Activated CD4-positive, CD25-positive, alpha-beta regulatory T cell treated with anti-CD3 and anti-CD28 coated beads, Interleukin-2, amount 50 U/mL, for 16 hours (primary cell): ENCODE results near the gene IFT122.
A peak's percentile ranks its signal among the peaks of the same experiment; 100 is the strongest.

ENCODE experiments used
- DNase-seq: peaks from one replicate; pipeline ENCODE4 v3.0.0-alpha.2; 2020; ENCODE audit warnings: low read depth, low spot score

The IFT122 gene

DNA sequence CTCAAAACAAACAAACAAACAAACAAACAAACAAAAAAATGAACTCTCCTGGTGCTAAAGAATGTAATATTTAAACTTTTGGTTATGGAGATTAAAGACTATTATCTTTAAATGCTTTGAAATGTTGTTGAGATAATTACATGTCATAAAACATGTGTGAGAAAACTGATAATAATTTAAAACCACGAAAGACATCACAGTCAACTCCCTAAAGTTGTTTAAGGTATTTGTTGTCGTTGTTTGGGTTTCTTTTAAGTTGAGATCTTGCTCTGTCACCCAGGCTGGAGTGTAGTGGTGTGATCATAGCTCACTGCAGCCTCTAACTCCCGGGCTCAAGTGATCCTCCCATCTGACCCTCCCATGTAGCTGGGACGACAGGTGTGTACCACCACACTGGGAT is 23.6 kb upstream of the IFT122 start:
- no peak for DNase-seq

DNA sequence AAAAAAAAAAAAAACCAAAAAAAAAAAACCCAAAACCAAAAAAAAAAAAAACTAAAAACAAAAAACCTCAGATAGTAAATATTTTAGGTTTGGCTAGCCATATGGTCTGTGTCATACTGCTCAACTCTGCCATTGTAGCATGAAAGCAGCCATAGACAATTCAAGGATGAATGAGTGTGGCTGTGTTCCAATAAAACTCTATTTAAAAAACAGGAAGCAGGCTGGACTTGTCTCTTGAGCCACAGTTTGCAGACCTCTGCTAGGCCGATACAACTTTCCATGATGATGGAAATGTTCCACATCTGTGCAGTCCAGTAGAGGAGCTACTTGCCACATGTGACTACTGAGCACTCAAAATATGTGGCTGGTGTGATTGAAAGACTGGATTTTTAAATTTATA is 22.7 kb upstream of the IFT122 start:
- DNase-seq = no peak

DNA sequence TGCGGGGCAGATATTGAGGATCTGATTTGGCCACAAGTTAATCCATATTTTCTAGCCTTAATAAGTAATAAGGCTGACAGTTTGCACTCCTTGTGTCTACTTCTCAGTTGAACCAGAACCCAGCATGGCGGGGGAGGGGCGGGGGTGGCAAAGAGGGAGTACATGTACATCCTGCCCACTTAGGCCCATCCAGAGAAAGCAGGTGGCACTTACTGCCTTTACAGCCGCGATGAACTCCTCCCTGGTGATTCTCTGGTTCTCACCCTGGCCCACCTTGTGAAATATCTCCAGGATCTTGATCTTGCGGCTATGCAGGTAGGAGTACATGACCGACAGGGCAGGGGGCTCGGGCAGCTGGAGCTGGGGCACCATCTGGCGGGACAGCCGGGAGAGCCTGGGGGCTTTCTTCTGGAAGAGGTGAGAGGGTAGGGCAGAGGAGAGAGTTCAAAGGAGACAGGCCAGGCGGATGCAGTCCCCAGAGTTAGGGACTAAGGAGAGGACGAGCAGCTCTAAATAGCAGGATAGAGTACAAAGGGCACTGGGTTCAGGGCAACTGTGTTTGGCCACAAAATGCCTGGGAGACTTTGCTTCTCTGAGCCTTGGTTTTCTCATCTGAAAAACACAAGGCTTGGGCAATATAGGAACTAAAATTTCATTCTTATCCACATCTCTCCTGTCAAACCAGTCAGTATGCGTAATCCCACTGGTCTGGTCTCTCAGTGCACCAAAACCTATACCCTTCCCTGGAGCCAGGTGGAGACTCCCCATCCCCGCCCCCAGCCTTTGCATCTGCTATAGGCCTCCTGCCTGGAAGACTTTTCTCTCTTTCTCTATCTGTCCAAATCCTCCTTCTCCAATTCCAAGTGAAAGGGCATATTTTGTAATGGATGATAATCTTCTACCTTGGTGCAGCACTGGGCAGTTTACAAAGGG is 21.7 kb upstream of the IFT122 start:
- DNase-seq = no peak

DNA sequence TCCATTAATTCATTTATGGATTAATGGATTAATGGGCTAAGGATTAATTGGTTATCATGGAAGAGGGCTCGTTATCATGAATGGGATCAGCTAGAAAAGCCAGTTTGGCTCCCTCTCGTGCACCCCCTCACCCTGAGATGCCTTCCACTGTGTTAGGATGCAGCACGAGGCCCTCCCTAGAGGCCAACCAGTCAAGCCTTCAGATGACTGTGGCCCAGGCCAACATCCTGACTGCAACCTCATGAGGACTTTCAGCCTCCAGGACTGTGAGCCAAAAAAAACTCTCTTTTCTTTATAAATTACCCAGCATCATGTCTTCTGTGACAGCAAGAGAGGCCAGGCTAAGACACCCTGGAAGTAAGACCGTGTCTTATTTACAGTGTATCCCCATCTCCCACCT is 20.5 kb upstream of the IFT122 start:
- no peak for DNase-seq

DNA sequence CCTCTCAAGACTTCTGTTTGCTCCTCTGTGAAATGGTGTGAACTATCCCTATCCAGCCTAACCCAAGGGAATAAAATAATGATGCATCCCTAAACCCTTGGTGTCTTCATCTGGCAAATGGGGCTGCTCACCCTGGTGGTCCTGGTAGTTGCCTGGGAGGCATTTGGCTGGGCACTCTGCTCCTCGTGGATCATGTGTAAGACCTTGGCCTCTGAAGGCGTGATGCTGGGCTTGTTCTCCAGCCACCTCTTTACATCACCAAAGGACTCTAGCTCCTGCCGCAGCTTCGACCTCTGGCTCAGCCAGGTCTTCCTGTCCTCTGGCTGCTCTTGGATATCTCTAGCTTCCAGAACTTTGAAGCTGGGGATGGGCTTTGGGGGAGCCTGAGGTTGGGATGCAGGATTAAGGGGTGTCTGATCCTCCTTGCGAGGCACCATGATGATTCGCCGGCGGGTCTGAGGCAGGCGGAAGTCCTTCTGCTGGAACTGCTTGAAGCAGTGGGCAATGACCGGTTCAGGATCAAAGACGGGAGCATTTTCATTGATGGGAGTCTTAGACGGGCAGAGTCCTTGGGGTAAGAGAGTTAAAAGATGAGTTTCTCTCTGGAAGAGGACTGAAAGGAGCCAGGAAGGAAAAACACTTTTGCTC is 18.7 kb upstream of the IFT122 start:
- no peak for DNase-seq

DNA sequence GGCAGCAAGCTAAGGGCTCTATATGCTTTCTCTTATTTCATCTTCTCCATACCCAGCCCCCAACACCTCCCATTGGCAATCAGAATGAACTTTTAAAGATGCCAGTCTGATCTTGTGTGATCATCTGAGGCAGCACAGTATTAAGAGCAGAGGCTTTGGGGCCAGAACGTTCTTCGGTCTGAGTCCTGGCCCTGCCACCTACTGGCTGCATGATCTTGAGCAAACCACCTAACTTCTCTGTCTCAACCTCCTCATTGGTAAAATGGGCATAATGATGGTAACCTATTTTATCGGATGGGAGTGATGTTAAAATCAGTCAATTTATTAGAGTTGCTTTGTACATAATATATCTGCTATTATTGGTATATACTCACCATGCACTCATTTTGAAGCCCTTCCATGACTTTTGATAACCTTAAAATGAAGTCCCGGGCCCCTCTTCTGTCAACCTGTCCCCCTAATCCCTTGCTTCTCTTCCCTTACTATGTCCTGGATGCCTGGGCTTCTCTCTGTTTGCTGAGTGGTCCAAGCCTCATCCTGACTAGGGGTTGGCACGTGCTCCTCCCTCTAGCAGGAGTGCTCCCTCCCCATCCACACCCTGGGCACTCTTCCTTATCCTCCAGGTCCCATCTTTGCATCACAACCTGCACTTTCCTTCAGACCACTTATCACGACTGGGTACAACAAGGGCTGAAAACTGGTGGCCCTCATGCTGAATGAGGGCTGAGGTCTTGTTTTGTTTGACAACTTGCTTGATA is 17.9 kb upstream of the IFT122 start:
- DNase-seq = no peak

DNA sequence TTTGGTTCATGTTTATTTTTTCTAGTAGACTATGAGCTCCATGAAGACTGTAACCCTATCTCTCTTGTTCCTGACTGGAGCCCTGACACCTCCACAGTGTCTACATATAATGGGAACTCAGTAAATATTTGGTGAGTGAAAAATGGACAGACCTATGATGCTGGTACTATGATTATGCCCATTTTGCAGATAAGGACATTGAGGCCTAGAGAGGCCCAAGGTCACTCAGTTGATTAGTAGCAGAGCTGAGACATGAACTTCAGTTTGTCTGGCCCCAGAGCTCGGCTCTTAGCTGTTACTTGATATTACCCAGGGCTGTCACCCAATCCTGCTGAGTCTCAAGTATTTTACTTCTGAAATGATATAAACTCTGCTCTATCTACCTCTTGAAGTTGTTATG is 17.1 kb upstream of the IFT122 start:
- no peak for DNase-seq

DNA sequence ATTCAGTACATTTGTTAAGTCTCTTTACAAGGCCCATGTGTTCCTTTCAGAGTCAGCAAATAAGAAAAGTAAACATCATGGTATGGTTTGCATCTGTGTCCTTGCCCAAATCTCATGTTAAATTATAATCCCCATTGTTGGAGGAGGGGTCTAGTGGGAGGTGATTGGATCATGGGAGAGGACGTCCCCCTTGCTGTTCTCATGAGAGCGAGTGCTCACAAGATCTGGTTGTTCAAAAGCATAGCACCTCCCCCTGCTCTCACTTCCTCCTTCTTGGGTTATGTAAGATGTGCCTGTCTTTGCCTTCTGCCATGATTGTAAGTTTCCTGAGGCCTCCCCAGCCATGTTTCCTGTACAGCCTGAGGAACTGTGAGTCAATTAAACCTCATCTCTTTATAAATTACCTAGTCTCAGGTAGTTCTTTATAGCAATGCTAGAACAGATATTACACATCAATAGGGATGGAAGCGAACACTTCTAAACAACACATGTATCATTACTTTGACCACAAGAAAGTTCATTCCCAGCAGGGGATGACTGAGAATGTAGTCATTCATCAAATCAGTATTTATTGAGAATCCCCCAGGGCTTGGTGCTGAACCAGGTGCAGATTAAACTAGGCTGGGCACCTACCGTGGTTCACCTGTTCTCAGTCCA is 15.7 kb upstream of the IFT122 start:
- DNase-seq = no peak

DNA sequence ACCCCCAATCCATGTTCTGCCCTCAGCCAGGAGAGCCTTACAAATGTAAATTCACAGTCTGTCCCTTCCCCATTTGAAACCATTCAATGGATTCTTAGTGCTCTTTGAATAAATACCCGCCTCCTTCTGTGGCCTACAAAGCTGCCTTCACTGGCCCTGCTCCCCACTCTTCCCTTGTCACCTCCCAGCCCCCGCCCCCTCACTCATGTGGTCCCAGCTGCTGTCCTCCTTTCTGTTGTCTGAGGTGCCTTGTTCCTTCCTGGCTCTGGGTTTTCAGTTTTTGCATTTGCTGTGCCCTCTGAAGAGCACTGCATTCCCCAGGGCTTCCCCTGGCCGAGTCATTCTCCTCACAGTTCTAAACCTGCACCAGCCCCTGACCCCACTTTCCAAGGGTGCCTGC is 14.8 kb upstream of the IFT122 start:
- DNase-seq = no peak

DNA sequence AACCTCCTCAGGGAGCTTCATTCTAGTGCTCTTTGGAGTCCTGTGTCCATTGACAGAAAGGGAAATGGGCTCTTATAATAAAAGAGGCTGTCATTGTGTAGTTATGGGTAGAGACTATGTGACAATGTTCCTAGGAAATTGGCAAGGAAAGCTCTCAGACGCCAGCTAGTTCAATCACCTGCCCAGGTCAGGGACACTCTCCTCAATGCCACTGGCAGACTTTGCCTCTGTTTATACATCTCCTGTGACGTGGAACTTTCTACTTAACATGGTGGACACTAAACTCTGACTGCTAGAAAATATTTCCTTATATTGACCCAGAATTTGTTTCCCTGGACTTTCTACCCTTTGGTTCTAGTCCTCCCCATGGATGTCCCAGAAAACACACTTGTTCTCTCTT is 14.4 kb upstream of the IFT122 start:
- no peak for DNase-seq

DNA sequence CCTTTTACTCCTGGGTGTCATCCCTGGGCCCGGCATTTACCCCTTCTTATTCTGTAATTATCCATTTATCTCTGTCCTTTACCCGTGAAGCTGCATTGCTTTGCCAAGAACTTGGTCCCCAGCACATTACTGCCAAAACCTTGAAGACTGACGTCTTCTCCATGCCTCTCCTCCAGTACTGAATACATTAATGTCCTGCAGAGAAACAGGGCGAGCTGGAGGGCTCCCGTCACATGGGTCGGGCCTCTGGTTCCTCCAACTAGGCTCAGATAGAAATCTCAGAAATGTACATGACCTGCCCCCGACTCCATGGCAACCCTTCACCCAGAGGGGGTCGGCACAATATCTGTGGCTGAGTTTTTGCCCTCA is 12.0 kb upstream of the IFT122 start:
- no peak for DNase-seq

DNA sequence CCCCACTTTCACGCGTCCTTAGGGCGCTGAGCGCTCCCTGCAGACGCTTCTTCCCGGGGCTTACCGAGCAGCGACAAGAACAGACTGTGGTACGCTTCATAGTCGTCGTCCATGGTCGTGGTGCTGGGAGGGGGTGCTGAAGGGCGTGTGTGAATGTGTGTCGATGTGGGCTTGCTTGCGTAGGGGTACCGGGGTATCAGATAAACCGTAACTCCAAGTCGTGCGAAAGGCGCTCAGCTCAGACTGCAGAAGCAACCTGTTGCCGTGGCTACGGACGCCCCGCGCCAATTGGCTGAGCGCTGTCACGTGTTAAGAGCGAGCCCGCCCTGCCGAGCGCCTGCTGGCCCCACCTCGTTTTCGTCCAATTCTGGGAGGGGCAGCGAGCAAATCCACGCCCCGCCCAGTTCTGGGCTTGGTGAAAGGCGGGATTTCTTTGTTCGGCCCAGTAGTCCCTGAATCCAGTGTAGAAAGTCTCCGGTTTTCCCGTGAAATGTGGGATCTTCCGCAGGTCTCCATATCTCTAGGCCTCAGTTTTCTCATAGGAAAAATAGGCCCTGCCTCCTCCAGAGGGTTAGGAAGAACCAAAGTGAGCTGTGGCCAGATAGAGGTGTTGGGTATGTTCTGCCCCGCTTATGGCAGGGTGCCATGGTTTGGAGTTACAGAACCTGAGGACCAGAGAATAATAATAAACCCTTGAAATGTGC is 11.5 kb upstream of the IFT122 start, which contains the start of gene EFCAB12:
Gene EFCAB12, minus strand, starts transcription at position 261 of the 704 bp plus-strand sequence. Its CDS starts 148 bp downstream, at position 113.
- DNase-seq = peak; percentile 70

DNA sequence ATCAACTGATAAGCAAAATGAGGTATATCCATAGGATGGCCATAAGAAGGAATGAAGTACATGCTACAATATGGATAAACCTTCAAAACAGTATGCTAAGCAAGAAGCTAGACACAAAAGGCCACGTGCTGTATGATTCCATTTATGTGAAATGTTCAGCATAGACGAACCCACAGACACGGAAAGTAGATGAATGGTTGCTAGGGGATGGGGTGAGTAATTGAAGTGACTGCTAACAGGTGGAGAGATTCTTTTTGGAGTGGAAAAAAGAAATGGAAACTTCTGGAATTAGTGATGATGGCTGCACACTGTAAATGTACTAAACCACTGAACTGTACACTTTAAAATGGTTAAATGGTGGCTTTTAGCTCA is 11.0 kb upstream of the IFT122 start:
- DNase-seq = no peak

DNA sequence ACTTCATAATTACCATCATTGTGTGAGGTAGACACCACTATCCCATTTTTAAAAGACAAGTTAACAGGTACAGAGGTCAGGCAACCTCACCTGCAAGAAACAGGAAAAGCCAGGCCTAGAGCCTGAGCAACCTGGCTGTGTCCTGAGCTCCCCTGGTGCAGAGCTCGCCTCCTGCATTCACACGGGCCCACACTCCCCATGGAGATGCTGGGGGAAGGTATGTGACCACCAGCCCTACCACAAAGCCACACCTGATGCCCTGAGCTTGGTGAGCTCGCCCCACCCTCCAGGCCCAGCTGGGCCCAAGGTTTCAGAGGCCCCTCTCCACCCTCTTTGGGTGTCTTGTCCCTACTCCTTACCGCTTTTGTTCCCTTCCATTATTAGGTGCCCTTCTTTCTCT is 10.4 kb upstream of the IFT122 start:
- DNase-seq = no peak

DNA sequence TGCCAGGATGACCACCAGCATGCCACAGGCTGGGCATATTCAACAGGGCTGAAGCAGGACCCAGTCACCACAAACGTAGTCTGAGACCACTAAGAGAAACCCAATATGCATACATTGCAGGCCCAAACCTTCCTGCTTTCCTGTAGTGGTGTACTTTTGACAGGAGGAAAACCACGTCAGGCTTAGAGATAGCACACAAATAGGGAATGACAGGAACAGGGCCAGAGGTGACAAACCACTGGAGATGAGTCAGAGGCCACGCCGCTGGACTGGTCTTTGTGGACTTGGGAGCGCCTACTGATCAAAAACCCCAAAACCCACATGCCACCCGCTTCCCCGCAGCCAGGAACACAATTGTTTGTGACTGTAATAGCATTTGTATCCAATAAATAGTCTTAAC is 8.0 kb upstream of the IFT122 start:
- no peak for DNase-seq

DNA sequence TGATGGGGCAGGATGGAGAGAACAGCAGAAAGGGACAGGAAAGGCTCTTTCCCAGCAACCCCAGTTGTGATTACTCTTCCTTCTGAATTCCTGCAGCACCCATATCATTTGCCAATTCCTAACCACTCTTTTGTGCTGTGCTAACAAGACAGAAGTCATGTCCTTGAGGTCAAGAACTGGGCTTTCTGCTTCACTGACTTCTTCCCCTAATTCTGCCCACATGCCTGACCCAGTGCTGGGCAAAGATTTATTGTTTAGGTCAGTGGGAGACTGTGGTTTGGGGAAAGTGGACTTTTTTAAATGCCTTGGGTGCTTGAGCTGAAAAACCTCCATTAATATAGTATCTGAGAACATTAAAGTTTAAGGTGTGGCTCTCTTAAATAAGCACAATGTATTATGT is 7.4 kb upstream of the IFT122 start:
- no peak for DNase-seq

DNA sequence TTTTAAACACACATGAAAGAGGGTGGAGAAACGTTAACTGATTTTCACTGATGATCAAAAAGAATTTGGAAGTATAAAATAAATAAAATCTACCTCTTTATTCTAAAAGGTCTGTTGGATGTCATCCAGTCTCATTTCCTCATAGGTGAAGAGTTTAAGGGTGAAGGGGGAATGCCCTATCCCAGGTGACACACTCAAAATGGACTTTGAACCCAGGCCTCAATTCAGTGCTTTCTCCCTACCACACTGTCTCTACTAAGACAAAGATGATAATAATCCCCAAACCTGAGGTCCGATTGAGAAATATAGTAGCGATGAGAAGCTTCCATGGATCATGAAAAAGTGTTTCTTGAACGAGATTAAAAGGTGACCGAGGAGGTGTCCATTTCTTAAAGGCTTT is 6.5 kb upstream of the IFT122 start:
- DNase-seq = no peak

DNA sequence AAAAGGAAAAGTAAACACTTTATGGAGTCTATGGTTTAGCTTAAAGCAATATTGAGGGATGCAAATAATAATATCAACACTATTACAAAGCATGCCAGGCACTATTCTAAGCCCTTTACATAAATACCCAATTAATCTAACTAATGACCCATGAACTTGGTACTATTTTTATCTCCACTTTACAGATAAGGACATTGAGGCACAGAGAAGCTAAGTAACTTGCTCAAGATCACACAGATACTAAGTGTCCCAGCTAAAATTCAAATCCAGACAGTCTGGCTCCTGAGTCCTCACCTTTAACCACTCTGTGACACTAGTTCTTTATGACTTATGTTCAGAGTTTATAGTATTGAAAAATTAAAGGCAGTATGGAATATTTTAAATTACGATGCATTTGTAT is 5.9 kb upstream of the IFT122 start:
- DNase-seq = no peak

DNA sequence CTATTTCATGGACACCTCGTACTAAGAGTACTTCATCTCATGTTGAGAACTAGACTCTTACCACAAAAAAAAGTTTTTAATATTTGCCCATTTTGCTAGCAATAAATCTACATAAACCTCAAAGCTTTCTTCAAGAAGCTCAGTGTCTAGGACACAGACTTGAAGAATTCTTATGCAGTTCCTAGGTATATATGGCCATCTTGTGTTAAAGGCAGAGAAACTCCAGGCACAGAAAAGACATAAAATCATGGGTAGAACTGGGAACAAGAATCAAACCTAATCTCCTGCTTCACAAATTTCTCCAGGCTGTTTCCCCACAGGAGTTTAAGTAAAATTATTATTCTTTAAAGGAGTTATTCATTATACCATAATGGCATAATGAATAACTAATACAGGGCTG is 4.7 kb upstream of the IFT122 start:
- DNase-seq = no peak

DNA sequence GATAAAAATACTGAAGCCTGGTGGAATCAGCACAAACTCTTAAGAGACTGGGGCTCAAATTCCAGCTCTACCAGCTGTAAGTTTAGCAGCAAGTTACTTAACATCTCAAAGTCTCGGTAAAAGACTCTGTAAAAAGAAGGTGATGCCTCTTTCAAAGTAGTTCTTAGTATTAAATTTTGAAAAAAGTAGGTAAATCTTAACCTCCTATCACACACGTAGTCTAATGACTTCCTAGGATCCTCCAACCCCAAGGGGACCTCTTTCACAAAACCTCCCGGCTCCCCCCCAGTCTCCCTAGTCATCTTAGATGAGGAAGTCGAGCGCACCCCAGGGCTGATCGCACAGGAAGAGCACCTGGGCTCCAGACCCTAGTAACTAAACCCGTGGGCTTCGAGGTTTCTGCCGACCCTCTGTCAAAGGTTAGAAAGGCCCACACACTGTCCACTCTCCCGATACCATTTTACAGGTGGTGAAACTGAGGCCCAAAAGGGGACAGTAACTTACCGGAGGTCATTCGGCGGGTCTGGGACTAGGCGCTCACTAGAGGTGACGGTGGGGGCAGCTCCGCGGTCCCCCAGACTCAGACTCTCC is 703 bp upstream of the IFT122 start:
- DNase-seq = no peak

DNA sequence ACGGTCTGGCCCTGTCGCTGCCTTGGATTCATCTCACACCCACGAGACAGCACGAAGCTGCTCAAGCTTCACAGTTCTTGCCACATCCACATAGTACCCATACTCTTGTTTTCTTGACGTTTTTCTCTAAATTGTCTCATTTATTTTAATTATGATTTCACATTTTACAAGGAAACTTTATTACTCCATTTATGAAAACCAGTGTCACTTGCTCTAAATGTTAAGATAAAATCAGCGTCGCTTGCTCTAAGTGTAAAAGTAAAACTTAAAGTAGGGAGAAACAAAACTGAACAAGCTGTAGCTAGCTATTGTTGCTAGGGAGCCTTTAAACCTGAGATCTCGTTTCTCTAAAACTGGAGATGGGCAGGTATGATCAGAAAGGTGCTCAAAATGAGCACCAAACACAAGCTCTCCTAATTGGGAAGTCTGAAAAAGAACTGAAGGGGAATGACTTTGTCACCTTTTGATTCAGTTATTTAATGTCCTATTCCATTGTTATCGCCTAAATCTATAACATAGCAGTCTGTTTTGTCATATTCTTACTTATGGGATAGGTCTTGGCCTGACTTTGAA is 680 bp downstream of the IFT122 start:
- DNase-seq = no peak
